ENCODE data around the gene HP1BP3.

DNA sequence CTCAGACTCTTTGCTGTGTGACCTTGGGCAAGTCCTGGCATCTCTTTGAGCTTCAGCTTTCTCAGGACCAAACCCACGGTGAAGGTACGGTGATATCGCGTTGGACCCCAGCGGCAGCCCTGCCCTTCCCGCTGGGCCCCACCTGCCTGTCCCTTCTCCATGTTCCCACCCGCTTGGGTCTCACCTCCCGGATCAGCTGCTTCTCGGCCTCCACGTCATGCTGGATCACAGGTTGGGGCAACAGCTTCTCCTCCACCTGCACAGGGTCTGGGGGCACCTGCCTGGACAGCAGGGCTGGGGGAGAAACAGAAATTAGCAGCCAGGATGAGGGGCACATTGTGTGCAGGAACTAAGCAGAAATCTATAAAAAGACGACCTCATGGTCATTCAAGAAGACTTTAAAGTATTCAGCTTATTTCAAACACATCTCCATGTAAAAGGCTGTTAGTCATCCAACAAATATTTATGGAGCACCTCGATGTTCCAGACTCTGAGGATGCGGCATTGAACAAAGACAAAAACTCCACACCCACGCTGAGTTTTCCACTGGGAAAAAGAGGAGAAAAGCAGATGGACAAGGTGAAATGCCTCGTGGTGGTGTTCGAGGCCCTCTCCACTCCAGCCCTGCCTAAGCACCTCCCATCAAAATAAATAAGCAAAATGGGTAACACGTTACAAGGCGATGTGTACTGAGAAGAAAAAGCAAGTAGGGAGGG, 88.8 kb downstream of the HP1BP3 start:
- TF ChIP-seq CTCF (IDR thresholded peaks at IDR 0.05), result no peak
- no peak for TF ChIP-seq POLR2A (IDR thresholded peaks at IDR 0.05)

Data from gastroesophageal sphincter (tissue), 3 donors.